Loucy (cell line): Measurements from ENCODE around the gene ZNF304.

ENCODE experiments used
- CTCF ChIP-seq: fragments of 200-600 bp; sonication (generic); conservative IDR thresholded peaks from 2 replicates; pipeline ENCODE4 v1.5.1; 2014; ENCODE audit warnings: mild to moderate bottlenecking, antibody characterized with exemption, low read length
- EZH2phosphoT487 ChIP-seq: fragments of 200-600 bp; IDR thresholded peaks from 2 replicates; pipeline ENCODE4 v1.6.1; 2018; ENCODE audit warnings: antibody characterized with exemption, mild to moderate bottlenecking, moderate library complexity, borderline replicate concordance

GRCh38 chr19:57403737-57404563 is 52.9 kb downstream of the ZNF304 start:
- TF ChIP-seq CTCF (no peak), EZH2phosphoT487 (no peak)
